ENCODE data around the gene CCDC17. TPM values are rescaled to one million over a fixed set of nuclear protein-coding genes. Genes with fewer than 3 reads are reported as not detected.
A peak's percentile ranks its signal among the peaks of the same experiment; 100 is the strongest.

Gene CCDC17
- total RNA-seq, 1 experiment from 2014 or later: 1.9 TPM

DNA sequence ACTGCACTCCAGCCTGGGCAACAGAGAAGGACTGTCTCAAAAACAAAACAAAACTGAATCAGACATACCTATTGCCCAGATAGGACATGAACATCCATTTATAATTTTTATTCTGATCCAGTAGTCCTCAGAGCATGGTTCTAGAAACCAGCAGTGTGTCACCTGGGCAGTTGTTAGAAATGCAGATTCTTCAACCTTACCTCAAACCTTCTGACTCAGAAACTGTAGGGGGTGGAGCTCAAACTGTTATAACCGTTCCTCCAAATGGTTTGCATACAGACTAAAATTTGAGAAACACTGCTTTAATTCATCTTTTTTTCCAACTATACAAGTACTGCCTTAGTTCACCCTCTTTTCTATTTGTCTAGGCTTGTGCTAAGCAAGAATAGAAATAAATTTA, 34.0 kb downstream of the CCDC17 start:
- Mint-ChIP-seq H3K27ac (0 out of 7 replicates have a peak overlapping the region, but pooled peaks of 1 of the 3 experiments have one; percentile 32), H3K27me3 (ENCODE audit: low read depth) (peaks cover under 1% of the 10 kb centered on the region; the same call in 1 of the 2 replicates), H3K4me3 (no peak overlapping the region), H3K9me3 (peaks cover 0 to 1% of the 10 kb centered on the region in 2 experiments; a peak in 2 of 5 replicates), H3K4me1 (peaks cover 25 to 30% of the 10 kb centered on the region in 2 experiments), H3K36me3 (ENCODE audit: insufficient read depth in 1 of 3, low read depth in 3 of 3) (peaks cover 52 to 75% (median 74%) of the 10 kb centered on the region in 3 experiments)
- H3K4me2 ChIP-seq (ENCODE audit: insufficient read depth, insufficient read length, low read length): no peak overlapping the region
- peaks cover 6% of the 10 kb centered on the region for H3K23me2 ChIP-seq (ENCODE audit: insufficient read length, low read depth, low read length, poor library complexity, severe bottlenecking)
- H2BK5ac ChIP-seq (ENCODE audit: insufficient read length, low read length): no peak overlapping the region
- H2BK20ac ChIP-seq (ENCODE audit: low read depth, low read length, poor library complexity, severe bottlenecking): no peak overlapping the region
- H3K27ac ChIP-seq (ENCODE audit: insufficient read length, low read depth, low read length): no peak overlapping the region
- H3K56ac ChIP-seq (ENCODE audit: insufficient read length, low read depth, low read length): no peak overlapping the region
- no peak overlapping the region for H3K18ac ChIP-seq (ENCODE audit: insufficient read length, low read depth, low read length)
- H3K14ac ChIP-seq (ENCODE audit: insufficient read depth, low read length): no peak overlapping the region
- H4K5ac ChIP-seq (ENCODE audit: insufficient read length, low read depth, low read length): no peak overlapping the region
- H4K20me1 ChIP-seq (ENCODE audit: control insufficient read depth, insufficient read depth, insufficient read length): no peaks in the 10 kb centered on the region
- TF ChIP-seq CTCF (conservative IDR thresholded peaks at IDR 0.05): no peak
- H2BK12ac ChIP-seq (ENCODE audit: insufficient read length, low read depth, low read length): no peak overlapping the region
- H3K9ac ChIP-seq (ENCODE audit: extremely low read depth, insufficient read length, low read length): no peak overlapping the region
- no peak overlapping the region for H3K23ac ChIP-seq (ENCODE audit: insufficient read length, low read depth, low read length)
- H4K8ac ChIP-seq (replicated peaks; ENCODE audit: insufficient read length, low read depth, low read length): no peak overlapping the region
- no peak overlapping the region for H2AFZ ChIP-seq (ENCODE audit: low read length)
- H3K79me1 ChIP-seq (ENCODE audit: insufficient read depth, low read depth, low read length, poor library complexity, severe bottlenecking): peaks cover 16% of the 10 kb centered on the region
- H3K9me3 ChIP-seq (ENCODE audit: control insufficient read depth, low read depth, low read length): no peaks in the 10 kb centered on the region
- no peak overlapping the region for H4K91ac ChIP-seq (ENCODE audit: insufficient read length, low read depth, low read length)
- H2BK15ac ChIP-seq (ENCODE audit: low read depth, low read length): no peak overlapping the region
- no peaks in the 10 kb centered on the region for H3K27me3 ChIP-seq (ENCODE audit: insufficient read depth, low read length)
- H2BK120ac ChIP-seq (ENCODE audit: low read depth, low read length, poor library complexity, severe bottlenecking): no peak overlapping the region
- no peak overlapping the region for H2AK5ac ChIP-seq (ENCODE audit: insufficient read length, low read length)
- H3K79me2 ChIP-seq (ENCODE audit: insufficient read depth, low read length): peaks cover 79% of the 10 kb centered on the region
- H3T11ph ChIP-seq (ENCODE audit: low read length): no peak overlapping the region
- DNase-seq: no peak
- no peaks in the 10 kb centered on the region; the same call in 1 of the 2 replicates for H3K4me1 ChIP-seq (ENCODE audit: insufficient read depth, low read length)
- no peak overlapping the region for H3K4ac ChIP-seq (ENCODE audit: low read depth, low read length)
- no CpG with 5 or more reads among the region's 1 CpG for WGBS (ENCODE audit: extremely low coverage, insufficient read length, low lambda C conversion rate)

Measured in H9 (cell line).